ENCODE measurements around the gene PIGW. TPM values are rescaled to one million over a fixed set of nuclear protein-coding genes. Genes with fewer than 3 reads are reported as not detected.

Gene PIGW
- total and polyA plus RNA-seq, 2 experiments from 2014 or later = 10.2 to 10.8 TPM

GRCh38 chr17:36527621-36528250 lies 7.1 kb upstream of the PIGW start:
- no peaks in the 10 kb centered on the region for H3K4me1 ChIP-seq (ENCODE audit: insufficient read depth)
- no peaks in the 10 kb centered on the region for H3K27me3 ChIP-seq
- H3K27ac ChIP-seq = no peak overlapping the region
- H4K20me1 ChIP-seq (ENCODE audit: insufficient read depth, poor library complexity, severe bottlenecking) = no peaks in the 10 kb centered on the region
- no peaks in the 10 kb centered on the region for H3K9me2 ChIP-seq (replicated peaks; ENCODE audit: insufficient read depth)
- no peaks in the 10 kb centered on the region for H3K9me3 ChIP-seq (ENCODE audit: low read depth)
- no peak for DNase-seq (ENCODE audit: low spot score)
- H2AFZ ChIP-seq = no peak overlapping the region
- H3K4me2 ChIP-seq = no peak overlapping the region
- no peaks in the 10 kb centered on the region for H3K36me3 ChIP-seq (replicated peaks; ENCODE audit: insufficient read depth, low read depth)
- WGBS (ENCODE audit: low lambda C conversion rate, missing lambda C conversion rate) = 96% methylated on average over 7 of the region's 7 CpGs
- TF ChIP-seq EZH2phosphoT487 (IDR thresholded peaks at IDR 0.05; ENCODE audit: low read depth, severe bottlenecking, unreplicated experiment) = no peak
- no peak for TF ChIP-seq EZH2 (IDR thresholded peaks at IDR 0.05; ENCODE audit: borderline replicate concordance)
- no peak for TF ChIP-seq CTCF (IDR thresholded peaks at IDR 0.05; ENCODE audit: poor library complexity)
- no peak overlapping the region for H3K4me3 ChIP-seq
- H3K79me2 ChIP-seq = no peaks in the 10 kb centered on the region

- Histone ChIP-seq H4K20me1 (ENCODE audit: insufficient read depth, poor library complexity, severe bottlenecking) (no peaks in the 10 kb centered on the region), H3K9me2 (replicated peaks; ENCODE audit: insufficient read depth) (no peaks in the 10 kb centered on the region), H3K4me1 (ENCODE audit: insufficient read depth) (peaks cover 5% of the 10 kb centered on the region), H3K79me2 (peaks cover 4% of the 10 kb centered on the region), H3K27me3 (no peaks in the 10 kb centered on the region), H2AFZ (no peak overlapping the region), H3K4me3 (no peak overlapping the region), H3K4me2 (no peak overlapping the region), H3K9me3 (ENCODE audit: low read depth) (no peaks in the 10 kb centered on the region), H3K27ac (no peak overlapping the region), H3K36me3 (replicated peaks; ENCODE audit: insufficient read depth, low read depth) (no peaks in the 10 kb centered on the region)
- TF ChIP-seq EZH2 (IDR thresholded peaks at IDR 0.05; ENCODE audit: borderline replicate concordance) (no peak), CTCF (IDR thresholded peaks at IDR 0.05; ENCODE audit: poor library complexity) (no peak), EZH2phosphoT487 (IDR thresholded peaks at IDR 0.05; ENCODE audit: low read depth, severe bottlenecking, unreplicated experiment) (no peak)
- no peak for DNase-seq (ENCODE audit: low spot score)
Measured at GRCh38 chr17:36529121-36529520, 5.7 kb upstream of the PIGW start.

- Histone ChIP-seq H3K4me3 (no peak overlapping the region), H3K4me2 (no peak overlapping the region), H2AFZ (no peak overlapping the region), H4K20me1 (ENCODE audit: insufficient read depth, poor library complexity, severe bottlenecking) (no peaks in the 10 kb centered on the region), H3K27ac (no peak overlapping the region), H3K36me3 (replicated peaks; ENCODE audit: insufficient read depth, low read depth) (no peaks in the 10 kb centered on the region), H3K79me2 (peaks cover 13% of the 10 kb centered on the region), H3K9me2 (replicated peaks; ENCODE audit: insufficient read depth) (no peaks in the 10 kb centered on the region), H3K9me3 (ENCODE audit: low read depth) (no peaks in the 10 kb centered on the region), H3K27me3 (no peaks in the 10 kb centered on the region), H3K4me1 (ENCODE audit: insufficient read depth) (peaks cover 11% of the 10 kb centered on the region)
- no peak for TF ChIP-seq EZH2 (IDR thresholded peaks at IDR 0.05; ENCODE audit: borderline replicate concordance)
- TF ChIP-seq EZH2phosphoT487 (IDR thresholded peaks at IDR 0.05; ENCODE audit: low read depth, severe bottlenecking, unreplicated experiment) = no peak
- TF ChIP-seq CTCF (IDR thresholded peaks at IDR 0.05; ENCODE audit: poor library complexity) = no peak
- no peak for DNase-seq (ENCODE audit: low spot score)
- 96% methylated on average over 2 of the region's 2 CpGs for whole genome bisulfite sequencing (ENCODE audit: low lambda C conversion rate, missing lambda C conversion rate)
Measured at GRCh38 chr17:36532435-36532975, 2.3 kb upstream of the PIGW start.

Data from hepatocyte (in vitro differentiated cells).